Osteoblast (primary cell): ENCODE data around the gene PSMD11. TPM values are rescaled to one million over a fixed set of nuclear protein-coding genes. Genes with fewer than 3 reads are reported as not detected.
A peak's percentile ranks its signal among the peaks of the same experiment; 100 is the strongest.

Experiments used
- DNase-seq: peaks from one replicate; pipeline ENCODE4 v3.0.0; 2011; ENCODE audit warnings: low spot score, mixed read lengths; ENCODE audit not compliant: insufficient read length; ENCODE audit errors: missing footprints
- H2AFZ ChIP-seq: 2 replicates; pipeline ENCODE4 v1.6.0; 2011; ENCODE audit warnings: mild to moderate bottlenecking, low read length
- H3K27ac ChIP-seq: 2 replicates; pipeline ENCODE4 v1.5.1; 2011; ENCODE audit warnings: mild to moderate bottlenecking, low read depth, low read length, moderate library complexity
- H3K27me3 ChIP-seq: 2 replicates; pipeline ENCODE4 v1.6.0; 2012; ENCODE audit warnings: mild to moderate bottlenecking, control low read depth, inconsistent platforms, low read length, moderate library complexity; ENCODE audit not compliant: insufficient read depth
- H3K36me3 ChIP-seq: 2 replicates; pipeline ENCODE4 v1.5.1; 2011; ENCODE audit warnings: mild to moderate bottlenecking, low read length, control low read depth, moderate library complexity; ENCODE audit not compliant: insufficient read depth
- H3K4me1 ChIP-seq: 2 replicates; pipeline ENCODE4 v1.5.1; 2011; ENCODE audit warnings: mild to moderate bottlenecking, low read length, control low read depth, moderate library complexity; ENCODE audit not compliant: insufficient read depth
- H3K4me2 ChIP-seq: 2 replicates; pipeline ENCODE4 v1.6.0; 2011; ENCODE audit warnings: mild to moderate bottlenecking, low read length; ENCODE audit not compliant: insufficient read depth
- H3K4me3 ChIP-seq: fragments of 200-600 bp; sonication (generic); 3 replicates; pipeline ENCODE4 v1.5.1; 2012; ENCODE audit warnings: mild to moderate bottlenecking, low read length, inconsistent platforms; ENCODE audit not compliant: insufficient read depth
- H3K79me2 ChIP-seq: 2 replicates; pipeline ENCODE4 v1.6.0; 2012; ENCODE audit warnings: mild to moderate bottlenecking, low read length, control low read depth, inconsistent platforms; ENCODE audit not compliant: insufficient read depth
- H3K9me3 ChIP-seq: 2 replicates; pipeline ENCODE4 v1.5.1; 2011; ENCODE audit warnings: low read depth, low read length, control low read depth
- H4K20me1 ChIP-seq: 2 replicates; pipeline ENCODE4 v1.6.0; 2012; ENCODE audit warnings: mild to moderate bottlenecking, low read length, control low read depth; ENCODE audit not compliant: insufficient read depth
- CTCF ChIP-seq: IDR thresholded peaks from 2 replicates; pipeline ENCODE4 v1.5.1; 2011; ENCODE audit warnings: mild to moderate bottlenecking, low read depth, low read length, moderate library complexity; ENCODE audit errors: extremely low read depth
- total RNA-seq: library from RNA; depleted of rRNA; stranded (reverse); fragments of >200 nt; gene quantifications from 2 replicates; pipeline ENCODE4 v1.2.3, GENCODE V29; 2012

The PSMD11 gene
- total RNA-seq, 1 donor: 61.2 TPM

- H3K4me3 ChIP-seq: peak overlapping the region; percentile 88
- H2AFZ ChIP-seq: peak overlapping the region; percentile 99
- no peaks in the 10 kb centered on the region for H3K27me3 ChIP-seq
- H3K36me3 ChIP-seq: peaks cover 11% of the 10 kb centered on the region
- peaks cover 45% of the 10 kb centered on the region for H3K79me2 ChIP-seq
- H3K27ac ChIP-seq: no peak overlapping the region
- no peak for TF ChIP-seq CTCF
- H3K9me3 ChIP-seq: no peaks in the 10 kb centered on the region
- H3K4me1 ChIP-seq: peaks cover 17% of the 10 kb centered on the region
- H4K20me1 ChIP-seq: peaks cover 21% of the 10 kb centered on the region
- peak overlapping the region; percentile 99 for H3K4me2 ChIP-seq
- DNase-seq: no peak
Observed at GRCh38 chr17:32443827-32444300, 446 bp upstream of the PSMD11 start.

- no peak for TF ChIP-seq CTCF
- peaks cover 26% of the 10 kb centered on the region for H4K20me1 ChIP-seq
- peaks cover 20% of the 10 kb centered on the region for H3K36me3 ChIP-seq
- H3K4me1 ChIP-seq: peaks cover 21% of the 10 kb centered on the region
- peak overlapping the region; percentile 88 for H3K4me3 ChIP-seq
- H2AFZ ChIP-seq: peak overlapping the region; percentile 73
- peak overlapping the region; percentile 90 for H3K27ac ChIP-seq
- H3K4me2 ChIP-seq: peak overlapping the region; percentile 80
- DNase-seq: peak; percentile 69
- no peaks in the 10 kb centered on the region for H3K27me3 ChIP-seq
- H3K9me3 ChIP-seq: no peaks in the 10 kb centered on the region
- peaks cover 56% of the 10 kb centered on the region for H3K79me2 ChIP-seq
Observed at GRCh38 chr17:32445074-32445415, 735 bp downstream of the PSMD11 start.

GRCh38 chr17:32445497-32445896 lies 1.2 kb downstream of the PSMD11 start:
- H2AFZ ChIP-seq: no peak overlapping the region
- TF ChIP-seq CTCF: no peak
- peaks cover 29% of the 10 kb centered on the region for H4K20me1 ChIP-seq
- peaks cover 58% of the 10 kb centered on the region for H3K79me2 ChIP-seq
- no peak for DNase-seq
- H3K4me3 ChIP-seq: peak overlapping the region; percentile 88
- H3K36me3 ChIP-seq: peaks cover 20% of the 10 kb centered on the region
- H3K27me3 ChIP-seq: no peaks in the 10 kb centered on the region
- H3K27ac ChIP-seq: peak overlapping the region; percentile 90
- no peaks in the 10 kb centered on the region for H3K9me3 ChIP-seq
- peaks cover 21% of the 10 kb centered on the region for H3K4me1 ChIP-seq
- peak overlapping the region; percentile 80 for H3K4me2 ChIP-seq

- H4K20me1 ChIP-seq: peaks cover 34% of the 10 kb centered on the region
- TF ChIP-seq CTCF: no peak
- peak overlapping the region; percentile 90 for H3K27ac ChIP-seq
- H3K79me2 ChIP-seq: peaks cover 63% of the 10 kb centered on the region
- H3K27me3 ChIP-seq: no peaks in the 10 kb centered on the region
- no peak overlapping the region for H2AFZ ChIP-seq
- no peaks in the 10 kb centered on the region for H3K9me3 ChIP-seq
- peaks cover 21% of the 10 kb centered on the region for H3K4me1 ChIP-seq
- H3K4me3 ChIP-seq: peak overlapping the region; percentile 88
- DNase-seq: peak; percentile 30
- peak overlapping the region; percentile 80 for H3K4me2 ChIP-seq
- H3K36me3 ChIP-seq: peaks cover 25% of the 10 kb centered on the region
Observed at GRCh38 chr17:32445971-32446370, 1.7 kb downstream of the PSMD11 start.
